Sciatic nerve (tissue), 2 donors: ENCODE measurements around the gene OVCH1. TPM values are rescaled to one million over a fixed set of nuclear protein-coding genes. Genes with fewer than 3 reads are reported as not detected.

ENCODE experiments used
- ATAC-seq: fragments of 200-7000 bp; cut with Tn5 transposase; one replicate; pipeline ENCODE4 v1.9.1; 2020; ENCODE audit warnings: mild to moderate bottlenecking, moderate library complexity
- DNase-seq: peaks from one replicate; pipeline ENCODE4 v3.0.0-alpha.2; 2020; ENCODE audit warnings: low spot score
- intact Hi-C: fragments of 100-400 bp; cut with DNase I; formaldehyde crosslinking; loops from one replicate; pipeline ENCODE4 v1.14.2; 2022
- total RNA-seq: library from RNA; stranded (reverse); fragmentation: NEBNext Ultra II Directional; extraction: Animal tissue kit (Norgen Biotek cat#: 25700); gene quantifications from one replicate; pipeline ENCODE4 v1.2.1, GENCODE V29; 2021
- donor health status: DM: no; HTN: no; CAD: no.
- donor health status: DM: no; HTN: no; CAD: no.

Gene OVCH1
- 4.9 TPM for total RNA-seq

DNA sequence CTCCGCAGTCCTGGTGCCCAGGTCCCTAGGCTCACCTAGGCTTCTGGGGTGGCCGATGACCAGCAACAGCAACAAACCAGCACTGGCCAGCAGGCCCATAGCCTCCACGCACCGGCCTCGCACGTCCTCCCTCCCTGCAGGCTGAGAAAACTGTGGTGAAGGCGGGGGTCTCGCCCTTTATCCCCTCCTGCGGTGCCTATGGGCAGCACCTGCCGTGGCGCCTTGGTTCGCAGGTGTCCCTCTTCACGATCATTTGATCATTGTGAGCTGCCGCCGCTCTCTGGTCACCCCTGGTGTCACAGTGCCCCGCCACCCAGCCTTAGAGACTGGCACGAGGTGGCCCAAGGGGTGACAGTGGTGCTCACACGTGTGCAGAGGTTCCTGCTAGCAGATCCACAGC is at the start of gene OVCH1:
Gene OVCH1, minus strand, starts transcription at position 99 of the 400 bp plus-strand sequence. Its CDS starts 0 bp downstream, at position 99.
- no peak for DNase-seq
- no peak for ATAC-seq
- intact Hi-C loops, result no loop called here

DNA sequence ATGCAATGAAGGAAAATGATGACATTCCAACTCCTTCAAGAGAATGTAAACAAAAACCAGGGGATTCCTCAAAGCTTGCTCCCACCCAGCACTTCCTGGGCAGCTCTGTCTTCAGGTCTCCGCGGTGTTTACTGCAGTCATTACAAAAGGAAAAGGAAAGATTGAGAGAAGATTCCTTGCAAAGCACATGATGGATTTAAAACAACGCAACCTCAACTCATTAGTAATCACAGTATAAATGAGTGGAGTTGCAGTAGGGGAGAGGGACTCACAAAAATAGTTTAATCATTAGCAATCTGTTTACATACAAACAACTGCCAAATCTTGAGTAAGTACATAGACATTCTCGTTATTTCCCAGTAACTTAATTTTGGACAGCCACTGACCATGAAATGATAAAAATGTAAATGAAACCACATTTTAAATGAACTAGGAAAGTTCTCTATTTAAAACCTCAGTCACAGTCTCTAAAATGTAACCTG is 49.7 kb upstream of the OVCH1 start:
- intact Hi-C loops, result no loop called here
- DNase-seq, result no peak
- ATAC-seq, result peak; percentile 31

DNA sequence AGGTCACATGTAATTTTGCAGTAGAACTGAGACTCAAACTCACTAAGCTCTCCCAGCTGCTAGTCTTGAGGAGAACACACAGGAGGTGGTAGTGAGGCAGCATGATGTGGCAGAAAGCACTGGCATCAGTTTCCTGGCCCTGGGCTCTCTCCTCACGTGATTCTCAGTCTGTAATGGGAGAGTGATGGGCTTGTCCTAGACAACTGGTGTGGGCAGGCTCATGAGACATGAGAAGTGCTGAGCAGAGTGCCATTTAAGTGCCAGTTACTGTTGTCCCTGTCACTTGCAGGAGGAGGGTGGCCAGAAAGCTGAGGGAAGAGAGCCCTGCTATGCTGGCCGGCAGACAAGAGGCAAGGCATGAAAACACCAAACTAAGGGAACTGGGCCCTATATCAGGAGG is 48.5 kb upstream of the OVCH1 start:
- DNase-seq (no peak), ATAC-seq (no peak)
- intact Hi-C loops, result no loop called here

DNA sequence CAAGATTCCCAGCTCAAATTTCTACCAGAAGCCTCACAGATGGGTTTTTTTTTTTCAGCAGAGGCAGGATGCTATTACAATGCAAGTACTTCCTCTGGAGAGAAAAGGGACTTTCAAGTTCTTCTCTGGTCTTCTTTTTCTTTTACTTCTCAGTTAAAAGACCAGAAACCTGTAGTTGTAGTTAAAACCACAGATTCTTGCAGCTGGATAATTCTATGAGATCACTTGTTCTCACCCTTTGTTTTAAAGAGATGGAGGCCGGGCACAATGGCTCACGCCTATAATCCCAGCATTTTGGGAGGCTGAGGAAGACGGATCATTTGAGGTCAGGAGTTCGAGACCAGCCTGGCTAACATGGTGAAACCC is 47.6 kb upstream of the OVCH1 start:
- intact Hi-C loops, result no loop called here
- DNase-seq, result no peak
- no peak for ATAC-seq

DNA sequence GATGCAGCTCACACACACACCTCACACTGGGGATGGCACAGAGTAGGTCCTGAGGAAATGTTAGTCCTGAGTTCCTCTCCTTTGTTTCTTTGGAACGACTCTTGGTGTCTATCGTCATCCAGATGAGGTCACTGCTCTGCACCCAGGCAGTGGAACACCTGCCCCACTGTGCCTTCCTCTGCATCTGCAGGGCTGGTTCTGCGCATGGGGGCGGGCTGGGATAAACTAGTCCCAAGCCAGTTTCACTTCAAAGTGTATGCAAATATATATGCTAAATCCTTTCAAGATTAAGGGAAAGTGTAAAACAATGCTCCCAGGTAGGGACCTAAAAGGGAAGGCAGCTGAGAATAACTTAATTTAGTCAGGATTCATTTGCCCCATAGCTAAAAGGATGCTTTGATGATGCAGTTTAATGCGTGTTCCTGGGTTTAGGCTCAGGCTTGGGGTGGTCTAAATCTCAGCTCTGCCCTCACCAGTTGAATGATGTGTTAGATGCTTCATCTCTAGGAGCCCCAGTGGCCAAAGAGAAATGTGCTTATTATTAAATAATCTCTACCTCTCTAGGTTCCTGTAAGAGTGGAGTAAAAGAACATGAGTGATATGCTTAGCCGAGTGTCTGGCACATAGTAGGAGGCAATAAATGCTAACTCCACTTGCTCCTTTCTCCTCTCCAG is 47.1 kb upstream of the OVCH1 start:
- intact Hi-C loops, result no loop called here
- ATAC-seq, result no peak
- no peak for DNase-seq

- no peak for DNase-seq
- ATAC-seq, result no peak
- intact Hi-C loops, result no loop called here
Observed at GRCh38 chr12:29543036-29543435, 45.5 kb upstream of the OVCH1 start.

DNA sequence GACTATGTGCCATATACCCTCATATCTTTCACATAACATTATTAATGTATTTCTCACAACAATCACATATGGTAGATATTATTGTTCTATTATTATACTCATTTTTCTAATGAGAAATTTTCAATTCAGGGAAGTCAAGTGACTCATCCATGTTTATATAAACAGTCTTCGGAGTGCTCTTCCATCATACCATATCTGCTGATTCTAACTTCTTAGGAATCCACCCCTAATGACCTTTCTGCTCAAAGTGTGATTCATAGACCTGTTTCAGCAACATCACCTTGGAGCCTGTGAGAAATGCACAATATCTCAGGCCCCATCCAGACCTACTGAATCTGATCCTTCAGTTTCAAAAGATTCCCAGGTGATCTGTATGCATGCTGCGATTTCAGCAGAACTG is 39.8 kb upstream of the OVCH1 start:
- no peak for DNase-seq
- ATAC-seq, result no peak
- intact Hi-C loops, result no loop called here

GRCh38 chr12:29534935-29535334 is 37.4 kb upstream of the OVCH1 start:
- intact Hi-C loops, result no loop called here
- peak; percentile 57 for ATAC-seq
- no peak for DNase-seq

DNA sequence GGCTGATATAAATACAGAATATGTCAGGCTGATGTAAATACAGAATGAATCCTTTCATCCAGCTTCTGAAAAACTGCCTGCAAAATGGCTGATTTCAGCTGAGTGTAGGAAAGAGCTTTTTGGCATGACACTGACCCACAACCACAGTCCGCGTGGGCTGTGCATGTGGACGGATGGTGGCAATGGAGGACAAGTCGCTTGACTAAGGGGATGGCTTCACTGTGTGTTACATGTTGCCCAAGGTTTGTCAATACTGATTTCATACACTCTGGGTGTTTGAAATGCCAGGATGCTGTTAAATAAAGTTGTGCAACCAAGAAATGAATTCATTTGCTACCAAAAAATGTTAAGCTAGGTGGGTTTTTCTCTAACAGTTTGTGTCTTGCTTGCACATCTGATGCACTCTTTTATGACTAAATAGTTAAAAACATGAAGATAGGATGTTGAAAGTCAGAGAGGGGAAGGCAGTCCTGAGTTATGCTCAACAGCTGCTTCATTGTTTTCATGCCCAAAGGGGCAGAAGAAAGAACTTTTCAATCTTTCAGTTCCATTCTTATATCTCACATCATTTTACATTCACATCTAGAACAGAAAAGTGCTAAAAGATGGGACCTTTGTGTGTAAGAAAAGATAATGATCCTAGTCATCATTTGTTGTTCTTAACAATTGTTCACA is 36.5 kb upstream of the OVCH1 start:
- peak; percentile 36 for ATAC-seq
- no peak for DNase-seq
- intact Hi-C loops, result no loop called here

- intact Hi-C loops, result no loop called here
- DNase-seq (no peak), ATAC-seq (no peak)
Observed at GRCh38 chr12:29531471-29531870, 34.0 kb upstream of the OVCH1 start.

DNA sequence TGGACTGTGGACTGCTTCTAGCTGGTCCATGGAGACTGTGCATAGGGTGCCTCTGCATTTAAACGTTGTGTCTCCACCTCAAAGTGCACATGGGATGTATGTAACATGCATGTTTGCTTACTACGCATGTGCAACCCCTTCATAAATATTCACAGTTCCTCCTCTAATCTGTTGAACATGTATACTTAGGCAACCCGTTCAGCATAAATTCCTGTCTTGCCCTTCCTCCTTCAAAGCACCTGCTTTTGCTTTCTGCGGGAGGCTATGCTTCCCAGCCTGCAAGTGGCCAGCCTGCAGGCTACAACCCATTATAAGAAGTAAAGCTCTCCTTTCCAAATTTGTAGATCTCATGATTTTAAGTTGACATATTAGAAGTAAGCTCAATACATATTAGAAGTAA is 33.0 kb upstream of the OVCH1 start:
- intact Hi-C loops, result no loop called here
- ATAC-seq (no peak), DNase-seq (no peak)

GRCh38 chr12:29528161-29528560 is 30.7 kb upstream of the OVCH1 start:
- intact Hi-C loops, result no loop called here
- DNase-seq (no peak), ATAC-seq (no peak)

GRCh38 chr12:29521951-29522350 is 24.5 kb upstream of the OVCH1 start:
- ATAC-seq (no peak), DNase-seq (no peak)
- intact Hi-C loops, result no loop called here

DNA sequence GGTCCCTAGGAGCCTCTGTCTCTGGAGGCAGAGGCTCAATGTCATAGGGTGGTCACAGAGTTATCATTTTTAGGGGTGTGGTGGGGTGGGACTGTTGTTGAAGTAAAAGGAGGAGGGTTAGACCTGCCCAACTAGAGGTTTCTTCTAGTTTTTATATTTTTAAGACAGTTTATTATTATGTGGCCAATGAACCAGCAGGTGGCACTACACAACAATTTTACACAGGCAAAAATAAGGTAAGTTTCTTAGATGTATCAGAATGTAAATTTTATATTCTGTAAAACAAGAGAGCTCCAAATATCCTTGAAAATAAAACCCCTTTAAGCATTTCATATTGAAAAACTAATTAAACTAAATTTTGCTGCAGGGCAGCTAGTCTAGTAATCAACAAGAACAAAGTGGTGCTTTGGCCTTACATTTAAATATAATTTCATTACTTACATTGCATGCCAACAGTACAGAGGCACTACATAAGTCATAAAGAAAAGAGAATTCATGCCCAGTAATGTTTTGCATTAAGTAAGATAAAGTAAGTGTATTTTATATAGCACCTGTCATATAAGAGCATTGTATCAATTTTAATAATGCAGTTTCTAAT is 22.2 kb upstream of the OVCH1 start:
- DNase-seq (no peak), ATAC-seq (peak; percentile 44)
- intact Hi-C loops, result no loop called here

DNA sequence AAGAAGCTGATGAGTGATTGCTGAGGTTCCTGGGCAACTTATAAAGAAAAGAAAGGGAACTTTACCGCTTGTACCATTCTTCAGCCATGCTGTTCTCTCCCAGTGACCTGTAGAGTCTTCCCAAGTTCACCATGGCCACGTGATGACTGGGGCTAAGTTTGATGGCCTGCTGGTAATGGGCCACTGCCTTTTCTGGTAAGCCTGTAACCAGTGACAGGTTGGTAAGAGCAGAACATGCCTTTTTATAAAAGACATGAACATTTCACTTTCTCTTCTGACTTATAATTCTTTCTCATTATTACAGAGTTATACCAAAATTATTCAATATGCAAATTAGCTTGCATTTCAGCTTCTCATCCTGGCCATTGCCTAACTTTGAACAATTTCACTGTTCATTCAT is 20.9 kb upstream of the OVCH1 start:
- DNase-seq (no peak), ATAC-seq (no peak)
- intact Hi-C loops, result no loop called here

GRCh38 chr12:29517264-29517663 is 19.8 kb upstream of the OVCH1 start:
- intact Hi-C loops, result no loop called here
- no peak for ATAC-seq

GRCh38 chr12:29516431-29516875 is 19.0 kb upstream of the OVCH1 start:
- no peak for ATAC-seq
- intact Hi-C loops, result no loop called here

More at GRCh38 chr12:29517264-29517663, 19.8 kb upstream of the OVCH1 start:
- DNase-seq, result no peak

GRCh38 chr12:29510591-29511185 is 13.2 kb upstream of the OVCH1 start:
- ATAC-seq (no peak), DNase-seq (no peak)
- intact Hi-C loops, result no loop called here

More at GRCh38 chr12:29516431-29516875, 19.0 kb upstream of the OVCH1 start:
- no peak for DNase-seq

GRCh38 chr12:29509503-29509902 is 12.0 kb upstream of the OVCH1 start:
- intact Hi-C loops, result no loop called here
- no peak for ATAC-seq
- DNase-seq, result no peak

GRCh38 chr12:29508949-29509348 is 11.5 kb upstream of the OVCH1 start:
- ATAC-seq, result no peak
- intact Hi-C loops, result no loop called here
- DNase-seq, result no peak
